Hepatocyte (in vitro differentiated cells): ENCODE measurements around the gene USP6NL. TPM values are rescaled to one million over a fixed set of nuclear protein-coding genes. Genes with fewer than 3 reads are reported as not detected.

Source experiments
- DNase-seq: peaks from one replicate; pipeline ENCODE4 v3.0.0-alpha.2; 2016; ENCODE audit warnings: low spot score
- H2AFZ ChIP-seq: fragments of 200-600 bp; sonication (generic); 2 replicates; pipeline ENCODE4 v1.6.0; 2016; ENCODE audit warnings: antibody characterized with exemption, mild to moderate bottlenecking
- H3K27ac ChIP-seq: fragments of 200-600 bp; sonication (generic); 2 replicates; pipeline ENCODE4 v1.5.1; 2016; ENCODE audit warnings: mild to moderate bottlenecking
- H3K27me3 ChIP-seq: fragments of 200-600 bp; sonication (generic); 2 replicates; pipeline ENCODE4 v1.6.1; 2016
- H3K36me3 ChIP-seq: fragments of 200-600 bp; sonication (generic); replicated peaks from 2 replicates; pipeline ENCODE4 v1.5.1; 2016; ENCODE audit warnings: low read depth; ENCODE audit not compliant: insufficient read depth
- H3K4me1 ChIP-seq: fragments of 200-600 bp; sonication (generic); 2 replicates; pipeline ENCODE4 v1.5.1; 2016; ENCODE audit warnings: mild to moderate bottlenecking, moderate library complexity; ENCODE audit not compliant: insufficient read depth
- H3K4me2 ChIP-seq: fragments of 200-600 bp; sonication (generic); 2 replicates; pipeline ENCODE4 v1.6.0; 2016
- H3K4me3 ChIP-seq: fragments of 200-600 bp; sonication (generic); 2 replicates; pipeline ENCODE4 v1.5.1; 2016; ENCODE audit warnings: mild to moderate bottlenecking
- H3K79me2 ChIP-seq: fragments of 200-600 bp; sonication (generic); 2 replicates; pipeline ENCODE4 v1.6.0; 2017; ENCODE audit warnings: mild to moderate bottlenecking
- H3K9me2 ChIP-seq: fragments of 200-600 bp; sonication (generic); replicated peaks from 2 replicates; pipeline ENCODE4 v1.6.0; 2017; ENCODE audit warnings: mild to moderate bottlenecking; ENCODE audit not compliant: insufficient read depth
- H3K9me3 ChIP-seq: fragments of 200-600 bp; sonication (generic); 2 replicates; pipeline ENCODE4 v1.5.1; 2016; ENCODE audit warnings: low read depth, mild to moderate bottlenecking
- H4K20me1 ChIP-seq: fragments of 200-600 bp; sonication (generic); 2 replicates; pipeline ENCODE4 v1.6.0; 2016; ENCODE audit warnings: mild to moderate bottlenecking; ENCODE audit not compliant: insufficient read depth, poor library complexity, severe bottlenecking
- EZH2 ChIP-seq: fragments of 200-600 bp; sonication (generic); IDR thresholded peaks from 2 replicates; pipeline ENCODE4 v1.6.1; 2016; ENCODE audit warnings: antibody characterized with exemption, mild to moderate bottlenecking, borderline replicate concordance
- EZH2phosphoT487 ChIP-seq: fragments of 200-600 bp; sonication (generic); IDR thresholded peaks from one replicate; pipeline ENCODE4 v1.6.1; 2018; ENCODE audit warnings: antibody characterized with exemption, mild to moderate bottlenecking, low read depth, moderate library complexity; ENCODE audit not compliant: unreplicated experiment, severe bottlenecking
- WGBS: methylation state at CpG from one replicate; pipeline ENCODE4 v1.1.6; 2016; ENCODE audit warnings: low lambda C conversion rate; ENCODE audit errors: missing lambda C conversion rate; 5-methylcytosine and 5-hydroxymethylcytosine counted together
- polyA plus RNA-seq: library from polyadenylated mRNA; unstranded; fragments of >200 nt; fragmentation: Nextera tagmentation; extraction: Ambion mirVana; gene quantifications from 2 replicates; pipeline ENCODE4 v1.2.1, GENCODE V29; 2016
- total RNA-seq: library from RNA; depleted of rRNA; stranded (reverse); fragments of >200 nt; gene quantifications from 2 replicates; pipeline ENCODE4 v1.2.3, GENCODE V29; 2014
- TF ChIP-seq, protein P1 (sequence below): fragments of 200-600 bp; sonication (generic); IDR thresholded peaks from 2 replicates; pipeline ENCODE4 v1.5.1; 2016; ENCODE audit warnings: antibody characterized with exemption, mild to moderate bottlenecking; ENCODE audit not compliant: poor library complexity

USP6NL gene
- total and polyA plus RNA-seq, 2 experiments from 2014 or later = 14.9 to 20.8 TPM

DNA sequence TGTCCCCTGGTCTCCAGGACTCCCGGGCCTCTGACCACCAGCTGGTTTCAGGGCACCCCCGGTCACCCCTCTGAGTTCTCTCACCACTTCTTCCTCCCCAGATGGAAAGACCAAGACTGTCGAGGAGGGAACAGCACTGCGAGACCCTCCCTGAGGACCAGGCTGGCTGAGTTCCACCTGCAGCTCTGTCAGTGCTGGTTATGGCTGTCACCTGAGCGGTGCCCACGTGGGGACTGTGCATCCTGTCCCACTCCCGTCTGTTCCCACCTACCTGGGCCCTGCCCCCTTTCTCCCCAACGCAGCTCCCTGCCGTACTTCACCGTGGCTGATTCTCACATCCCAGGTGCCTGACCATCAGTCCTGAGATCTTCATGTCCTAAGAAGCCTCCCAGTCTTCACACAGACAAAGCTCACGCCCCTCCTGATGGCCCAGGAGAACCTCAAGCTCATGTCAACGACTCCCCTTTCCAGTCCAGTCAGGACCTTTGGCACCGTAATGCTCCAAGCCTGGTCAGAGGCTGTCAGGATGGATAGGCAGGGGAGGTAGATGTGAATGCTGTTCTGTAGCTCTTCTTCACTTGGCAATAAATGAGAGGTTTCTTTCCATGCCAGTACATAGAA lies 159.7 kb downstream of the USP6NL start:
- DNase-seq = no peak

DNA sequence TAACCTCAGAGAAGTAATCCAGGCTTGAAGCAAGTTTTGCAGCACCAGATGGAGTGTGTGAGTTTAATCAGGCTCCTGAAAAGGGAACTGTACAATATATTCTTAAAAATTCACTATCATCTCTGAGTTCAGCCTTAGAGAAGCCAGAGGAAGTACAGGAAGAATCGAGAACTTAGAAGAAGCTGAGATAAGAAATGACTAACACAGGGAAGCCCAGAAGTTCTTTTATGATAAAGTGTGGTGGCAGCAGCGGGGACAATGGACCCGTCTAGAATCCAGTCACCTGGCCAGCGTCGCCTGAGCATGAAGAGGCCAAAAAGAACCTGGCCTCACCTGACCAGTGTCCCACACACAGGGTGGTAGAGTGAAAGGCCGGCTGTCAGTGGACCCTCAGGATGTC lies 161.0 kb downstream of the USP6NL start:
- Histone ChIP-seq H2AFZ (no peak overlapping the region), H3K4me2 (no peak overlapping the region), H3K4me1 (no peaks in the 10 kb centered on the region), H4K20me1 (no peaks in the 10 kb centered on the region), H3K27ac (no peak overlapping the region), H3K79me2 (no peaks in the 10 kb centered on the region), H3K36me3 (no peaks in the 10 kb centered on the region), H3K9me3 (no peaks in the 10 kb centered on the region), H3K9me2 (no peaks in the 10 kb centered on the region), H3K27me3 (peaks cover 5% of the 10 kb centered on the region), H3K4me3 (no peak overlapping the region)
- WGBS = 72% methylated on average over 6 of the region's 6 CpGs
- TF ChIP-seq EZH2 (no peak), EZH2phosphoT487 (no peak)
- TF ChIP-seq, protein P1, sequence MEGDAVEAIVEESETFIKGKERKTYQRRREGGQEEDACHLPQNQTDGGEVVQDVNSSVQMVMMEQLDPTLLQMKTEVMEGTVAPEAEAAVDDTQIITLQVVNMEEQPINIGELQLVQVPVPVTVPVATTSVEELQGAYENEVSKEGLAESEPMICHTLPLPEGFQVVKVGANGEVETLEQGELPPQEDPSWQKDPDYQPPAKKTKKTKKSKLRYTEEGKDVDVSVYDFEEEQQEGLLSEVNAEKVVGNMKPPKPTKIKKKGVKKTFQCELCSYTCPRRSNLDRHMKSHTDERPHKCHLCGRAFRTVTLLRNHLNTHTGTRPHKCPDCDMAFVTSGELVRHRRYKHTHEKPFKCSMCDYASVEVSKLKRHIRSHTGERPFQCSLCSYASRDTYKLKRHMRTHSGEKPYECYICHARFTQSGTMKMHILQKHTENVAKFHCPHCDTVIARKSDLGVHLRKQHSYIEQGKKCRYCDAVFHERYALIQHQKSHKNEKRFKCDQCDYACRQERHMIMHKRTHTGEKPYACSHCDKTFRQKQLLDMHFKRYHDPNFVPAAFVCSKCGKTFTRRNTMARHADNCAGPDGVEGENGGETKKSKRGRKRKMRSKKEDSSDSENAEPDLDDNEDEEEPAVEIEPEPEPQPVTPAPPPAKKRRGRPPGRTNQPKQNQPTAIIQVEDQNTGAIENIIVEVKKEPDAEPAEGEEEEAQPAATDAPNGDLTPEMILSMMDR = no peak
- DNase-seq = no peak

More for the DNA sequence above, 159.7 kb downstream of the USP6NL start:
- Histone ChIP-seq H3K4me1 (no peaks in the 10 kb centered on the region), H3K4me3 (no peak overlapping the region), H3K4me2 (no peak overlapping the region), H3K9me2 (no peaks in the 10 kb centered on the region), H3K27me3 (peaks cover 5% of the 10 kb centered on the region), H3K9me3 (no peaks in the 10 kb centered on the region), H4K20me1 (no peaks in the 10 kb centered on the region), H2AFZ (no peak overlapping the region), H3K27ac (no peak overlapping the region), H3K36me3 (no peaks in the 10 kb centered on the region), H3K79me2 (no peaks in the 10 kb centered on the region)
- 92% methylated on average over 13 of the region's 13 CpGs for WGBS
- no peak for TF ChIP-seq EZH2
- TF ChIP-seq, protein P1 = no peak
- TF ChIP-seq EZH2phosphoT487 = no peak

DNA sequence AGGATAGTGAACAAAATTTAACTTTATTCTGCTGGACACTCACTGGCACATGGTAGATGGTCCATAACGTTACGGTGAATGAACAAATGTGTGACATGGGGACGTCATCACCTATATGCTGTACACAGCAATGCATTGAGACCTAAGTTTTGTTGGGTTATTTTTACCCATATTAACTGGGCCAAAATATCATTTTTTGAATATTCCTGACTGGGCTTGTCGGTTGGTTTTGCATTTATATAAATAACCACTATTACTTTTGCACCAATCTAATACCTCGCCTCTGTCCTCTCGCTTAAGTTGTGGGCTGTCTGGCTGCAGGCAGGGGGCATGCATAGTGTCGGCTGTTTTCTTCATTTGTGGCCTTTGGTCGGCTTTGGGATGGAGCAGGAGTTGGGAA lies 161.7 kb downstream of the USP6NL start:
- no peak overlapping the region for H3K27ac ChIP-seq
- TF ChIP-seq, protein P1 = no peak
- TF ChIP-seq EZH2phosphoT487 (no peak), EZH2 (no peak)
- H3K9me2 ChIP-seq = no peaks in the 10 kb centered on the region
- H3K36me3 ChIP-seq = no peaks in the 10 kb centered on the region
- no peaks in the 10 kb centered on the region for H3K9me3 ChIP-seq
- H3K79me2 ChIP-seq = no peaks in the 10 kb centered on the region
- DNase-seq = no peak
- no peak overlapping the region for H3K4me2 ChIP-seq
- H3K4me3 ChIP-seq = no peak overlapping the region
- H2AFZ ChIP-seq = no peak overlapping the region
- peaks cover 5% of the 10 kb centered on the region for H3K27me3 ChIP-seq
- WGBS = 85% methylated on average over 8 of the region's 8 CpGs
- H3K4me1 ChIP-seq = no peaks in the 10 kb centered on the region
- H4K20me1 ChIP-seq = no peaks in the 10 kb centered on the region
